ENCODE data around the gene CSTPP1. TPM values are rescaled to one million over a fixed set of nuclear protein-coding genes. Genes with fewer than 3 reads are reported as not detected.

CSTPP1 gene
- total and polyA plus RNA-seq, 2 of the 8 experiments (the other 6 are each of a cell fraction or from before 2014, with no cell fraction given): 24.2 to 28.7 TPM

- H4K5ac ChIP-seq (ENCODE audit: insufficient read length, low read depth, low read length): no peak overlapping the region
- H3K4me3 ChIP-seq (ENCODE audit: extremely low read depth in 1 of 4, insufficient read depth in 2 of 4, low read depth in 3 of 4, low read length in 4 of 4): no peak overlapping the region
- peaks cover 0 to 6% of the 10 kb centered on the region in 2 experiments for H4K20me1 ChIP-seq (replicated peaks in 1 of 2; ENCODE audit: control insufficient read depth in 1 of 2, insufficient read depth in 2 of 2, low read length in 2 of 2)
- ChIA-PET CTCF (ENCODE audit: partially characterized antibody) (interaction anchor here (0.6 to 7.4 kb wide), 7 partner anchors 13 to 259 kb away, joined by 3 to 66 read pairs (median 5); no protein-coding TSS in a partner anchor), POLR2A (ENCODE audit: partially characterized antibody) (interaction anchor here (1.3 kb wide), 1 partner anchor 260 kb away, joined by 3 read pairs; no protein-coding TSS in a partner anchor)
- no peak overlapping the region for H2BK20ac ChIP-seq (ENCODE audit: low read length)
- no peak overlapping the region for H3K23ac ChIP-seq (ENCODE audit: insufficient read length)
- H3K4me1 ChIP-seq (replicated peaks in 1 of 4; ENCODE audit: control insufficient read depth in 3 of 4, insufficient read depth in 4 of 4, low read length in 3 of 4): 0 out of 7 replicates have a peak, but pooled peaks cover 0 to 2% (median 0%) of the 10 kb centered on the region in 4 experiments
- H3K79me1 ChIP-seq (ENCODE audit: low read depth, low read length): no peaks in the 10 kb centered on the region
- FAIRE-seq (no peak), DNase-seq (ENCODE audit: low read depth in 1 of 2, low spot score in 2 of 2) (no peak)
- no peak overlapping the region for H2BK15ac ChIP-seq (ENCODE audit: low read length)
- H2BK5ac ChIP-seq (ENCODE audit: low read depth, low read length): no peak overlapping the region
- no peak overlapping the region for H3K9ac ChIP-seq (replicated peaks in 1 of 4; ENCODE audit: extremely low read depth in 1 of 4, low read depth in 3 of 4, low read length in 3 of 4)
- peaks cover 4 to 8% of the 10 kb centered on the region in 2 experiments; a peak in 2 of 4 replicates for H3K9me3 ChIP-seq (ENCODE audit: insufficient read depth in 2 of 2, low read depth in 1 of 2, low read length in 1 of 2)
- H3K36me3 ChIP-seq (ENCODE audit: control insufficient read depth in 2 of 4, insufficient read depth in 4 of 4, low read length in 3 of 4): peaks cover 2 to 29% (median 19%) of the 10 kb centered on the region in 4 experiments; a peak in 7 of 8 replicates
- H3K18ac ChIP-seq (ENCODE audit: extremely low read depth, low read length): no peak overlapping the region
- no peak overlapping the region for H2AFZ ChIP-seq (ENCODE audit: low read length)
- no peak overlapping the region for H4K8ac ChIP-seq (ENCODE audit: extremely low read depth, insufficient read depth, low read length)
- 93% methylated on average over 16 of the region's 16 CpGs; no CpG with 5 or more reads in 1 of the 2 experiments for WGBS, 2 experiments (ENCODE audit: extremely low coverage in 1 of 2, insufficient coverage in 1 of 2, insufficient read length in 1 of 2, insufficient replicate concordance in 2 of 2, low coverage in 1 of 2, low lambda C conversion rate in 2 of 2, missing lambda C conversion rate in 1 of 2)
- no peaks in the 10 kb centered on the region for H3K79me2 ChIP-seq (ENCODE audit: control insufficient read depth in 1 of 2, insufficient read depth in 2 of 2, low read length in 2 of 2)
- peaks cover 2% of the 10 kb centered on the region; the same call in 1 of the 2 replicates for H3K23me2 ChIP-seq (ENCODE audit: low read depth, low read length)
- H4K91ac ChIP-seq (replicated peaks; ENCODE audit: insufficient read length, low read length): no peak overlapping the region
- H3K56ac ChIP-seq (replicated peaks; ENCODE audit: insufficient read length, low read depth, low read length): no peak overlapping the region
- H2BK120ac ChIP-seq (replicated peaks; ENCODE audit: low read depth, low read length): no peak overlapping the region
- no peak overlapping the region for H3K14ac ChIP-seq (ENCODE audit: insufficient read length)
- no peaks in the 10 kb centered on the region for H3K27me3 ChIP-seq (replicated peaks in 1 of 4; ENCODE audit: control insufficient read depth in 3 of 4, extremely low read depth in 1 of 4, insufficient read depth in 3 of 4, low read length in 3 of 4)
- no peak overlapping the region for H3K4ac ChIP-seq (replicated peaks; ENCODE audit: insufficient read length, low read depth, low read length)
- no peak overlapping the region for H3K27ac ChIP-seq (ENCODE audit: low read depth, low read length)
- no peak overlapping the region for H2BK12ac ChIP-seq (ENCODE audit: low read depth, low read length)
- H3K4me2 ChIP-seq (ENCODE audit: insufficient read depth in 1 of 2, low read depth in 2 of 2, low read length in 2 of 2): no peak overlapping the region
- no peak overlapping the region for H2AK5ac ChIP-seq (ENCODE audit: low read depth, low read length)
Measured at GRCh38 chr11:46894506-46894905, 42.1 kb upstream of the CSTPP1 start.
